Measurements from ENCODE around the gene FRMD4A.

FRMD4A gene

DNA sequence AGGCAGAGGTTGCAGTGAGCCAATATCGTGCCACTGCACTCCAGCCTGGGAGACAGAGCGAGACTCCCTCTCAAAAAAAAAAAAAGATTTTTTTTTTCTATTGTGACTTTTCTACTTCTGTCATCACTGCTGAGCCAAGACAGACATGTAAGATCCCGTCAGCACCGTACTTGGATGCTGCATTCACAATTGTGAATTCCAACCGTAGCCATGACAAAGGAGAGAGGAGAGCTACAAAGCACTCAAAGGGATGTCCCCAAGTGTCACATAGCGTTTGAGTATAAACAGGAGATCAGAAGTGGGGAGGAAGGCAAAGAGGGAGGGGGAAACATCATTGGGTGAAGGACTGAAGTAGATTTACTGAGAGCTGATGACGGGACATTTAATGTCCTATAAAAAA lies 599.8 kb downstream of the FRMD4A start:
- FAIRE-seq, result no peak
- DNase-seq (ENCODE audit: insufficient read length, low spot score), result no peak
- no peak for TF ChIP-seq POLR2A (IDR thresholded peaks at IDR 0.05; ENCODE audit: low read depth, low read length)
- no peak for TF ChIP-seq PAX5 (IDR thresholded peaks at IDR 0.05; ENCODE audit: insufficient read depth, low read length, severe bottlenecking)
- TF ChIP-seq SPI1 (IDR thresholded peaks at IDR 0.05; ENCODE audit: low read depth, low read length), result no peak
- no peak for TF ChIP-seq TAF1 (IDR thresholded peaks at IDR 0.05; ENCODE audit: low read depth, low read length)
- no peak for TF ChIP-seq POLR2AphosphoS5 (IDR thresholded peaks at IDR 0.05; ENCODE audit: low read depth, low read length)
- no peak for TF ChIP-seq POU2F2 (IDR thresholded peaks at IDR 0.05; ENCODE audit: low read depth, low read length)

GRCh38 chr10:13730306-13730652 lies 600.4 kb downstream of the FRMD4A start:
- FAIRE-seq (no peak), DNase-seq (ENCODE audit: insufficient read length, low spot score) (no peak)
- no peak for TF ChIP-seq SPI1 (IDR thresholded peaks at IDR 0.05; ENCODE audit: low read depth, low read length)
- no peak for TF ChIP-seq POLR2A (IDR thresholded peaks at IDR 0.05; ENCODE audit: low read depth, low read length)
- no peak for TF ChIP-seq POU2F2 (IDR thresholded peaks at IDR 0.05; ENCODE audit: low read depth, low read length)
- no peak for TF ChIP-seq PAX5 (IDR thresholded peaks at IDR 0.05; ENCODE audit: insufficient read depth, low read length, severe bottlenecking)
- no peak for TF ChIP-seq TAF1 (IDR thresholded peaks at IDR 0.05; ENCODE audit: low read depth, low read length)
- no peak for TF ChIP-seq POLR2AphosphoS5 (IDR thresholded peaks at IDR 0.05; ENCODE audit: low read depth, low read length)

GRCh38 chr10:13729586-13730305 lies 601.0 kb downstream of the FRMD4A start:
- DNase-seq (ENCODE audit: insufficient read length, low spot score) (no peak), FAIRE-seq (no peak)
- no peak for TF ChIP-seq POLR2AphosphoS5 (IDR thresholded peaks at IDR 0.05; ENCODE audit: low read depth, low read length)
- TF ChIP-seq SPI1 (IDR thresholded peaks at IDR 0.05; ENCODE audit: low read depth, low read length), result no peak
- no peak for TF ChIP-seq PAX5 (IDR thresholded peaks at IDR 0.05; ENCODE audit: insufficient read depth, low read length, severe bottlenecking)
- TF ChIP-seq TAF1 (IDR thresholded peaks at IDR 0.05; ENCODE audit: low read depth, low read length), result no peak
- TF ChIP-seq POU2F2 (IDR thresholded peaks at IDR 0.05; ENCODE audit: low read depth, low read length), result no peak
- TF ChIP-seq POLR2A (IDR thresholded peaks at IDR 0.05; ENCODE audit: low read depth, low read length), result no peak

GRCh38 chr10:13728898-13729535 lies 601.7 kb downstream of the FRMD4A start:
- TF ChIP-seq SPI1 (IDR thresholded peaks at IDR 0.05; ENCODE audit: low read depth, low read length) (no peak), POLR2A (IDR thresholded peaks at IDR 0.05; ENCODE audit: low read depth, low read length) (no peak), TAF1 (IDR thresholded peaks at IDR 0.05; ENCODE audit: low read depth, low read length) (no peak), POLR2AphosphoS5 (IDR thresholded peaks at IDR 0.05; ENCODE audit: low read depth, low read length) (no peak), POU2F2 (IDR thresholded peaks at IDR 0.05; ENCODE audit: low read depth, low read length) (no peak), PAX5 (IDR thresholded peaks at IDR 0.05; ENCODE audit: insufficient read depth, low read length, severe bottlenecking) (no peak)
- DNase-seq (ENCODE audit: insufficient read length, low spot score), result no peak
- FAIRE-seq, result no peak

DNA sequence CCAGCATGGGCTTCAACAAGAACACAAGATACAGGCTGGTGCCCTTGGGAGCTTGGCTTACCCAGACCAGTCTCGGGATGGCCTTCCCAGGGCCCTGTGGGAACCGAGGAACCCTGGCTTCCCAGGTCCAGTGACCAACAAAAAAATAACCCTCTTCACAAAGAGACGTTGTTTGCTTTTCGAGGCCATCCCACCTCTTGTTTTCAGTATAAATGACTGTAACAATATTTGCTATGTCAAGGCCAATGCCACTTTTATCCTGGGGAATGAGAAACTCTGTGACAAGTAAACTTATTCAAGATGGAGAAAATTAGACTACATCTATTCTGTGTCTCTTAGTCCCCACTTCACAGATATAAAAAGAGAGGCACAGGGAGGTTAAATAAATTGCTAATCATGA lies 605.1 kb downstream of the FRMD4A start:
- TF ChIP-seq SPI1 (IDR thresholded peaks at IDR 0.05; ENCODE audit: low read depth, low read length), result no peak
- no peak for TF ChIP-seq POLR2AphosphoS5 (IDR thresholded peaks at IDR 0.05; ENCODE audit: low read depth, low read length)
- TF ChIP-seq PAX5 (IDR thresholded peaks at IDR 0.05; ENCODE audit: insufficient read depth, low read length, severe bottlenecking), result no peak
- TF ChIP-seq POLR2A (IDR thresholded peaks at IDR 0.05; ENCODE audit: low read depth, low read length), result no peak
- no peak for TF ChIP-seq TAF1 (IDR thresholded peaks at IDR 0.05; ENCODE audit: low read depth, low read length)
- no peak for TF ChIP-seq POU2F2 (IDR thresholded peaks at IDR 0.05; ENCODE audit: low read depth, low read length)
- FAIRE-seq (no peak), DNase-seq (ENCODE audit: insufficient read length, low spot score) (no peak)

DNA sequence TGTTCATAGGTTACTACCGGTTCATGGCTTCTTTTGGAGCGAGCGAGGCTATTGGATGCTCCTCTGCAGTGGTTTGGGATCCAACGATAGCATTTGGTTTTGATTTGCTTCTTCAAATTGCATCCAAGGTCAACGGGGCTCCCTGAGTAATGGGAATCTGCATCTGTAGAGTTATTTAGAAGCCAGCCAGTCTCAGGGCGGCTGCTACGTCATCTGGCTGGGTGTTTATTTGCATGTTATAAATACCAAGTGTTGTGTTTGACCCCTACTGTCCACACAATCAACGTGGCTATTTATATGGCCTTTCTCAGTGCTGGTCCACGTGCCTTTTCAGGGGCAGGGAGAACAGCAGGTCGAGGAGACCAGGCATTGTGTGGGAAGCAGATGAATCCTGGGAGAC lies 606.2 kb downstream of the FRMD4A start:
- peak; percentile 63 for FAIRE-seq
- no peak for DNase-seq (ENCODE audit: insufficient read length, low spot score)
- TF ChIP-seq PAX5 (IDR thresholded peaks at IDR 0.05; ENCODE audit: insufficient read depth, low read length, severe bottlenecking), result no peak

DNA sequence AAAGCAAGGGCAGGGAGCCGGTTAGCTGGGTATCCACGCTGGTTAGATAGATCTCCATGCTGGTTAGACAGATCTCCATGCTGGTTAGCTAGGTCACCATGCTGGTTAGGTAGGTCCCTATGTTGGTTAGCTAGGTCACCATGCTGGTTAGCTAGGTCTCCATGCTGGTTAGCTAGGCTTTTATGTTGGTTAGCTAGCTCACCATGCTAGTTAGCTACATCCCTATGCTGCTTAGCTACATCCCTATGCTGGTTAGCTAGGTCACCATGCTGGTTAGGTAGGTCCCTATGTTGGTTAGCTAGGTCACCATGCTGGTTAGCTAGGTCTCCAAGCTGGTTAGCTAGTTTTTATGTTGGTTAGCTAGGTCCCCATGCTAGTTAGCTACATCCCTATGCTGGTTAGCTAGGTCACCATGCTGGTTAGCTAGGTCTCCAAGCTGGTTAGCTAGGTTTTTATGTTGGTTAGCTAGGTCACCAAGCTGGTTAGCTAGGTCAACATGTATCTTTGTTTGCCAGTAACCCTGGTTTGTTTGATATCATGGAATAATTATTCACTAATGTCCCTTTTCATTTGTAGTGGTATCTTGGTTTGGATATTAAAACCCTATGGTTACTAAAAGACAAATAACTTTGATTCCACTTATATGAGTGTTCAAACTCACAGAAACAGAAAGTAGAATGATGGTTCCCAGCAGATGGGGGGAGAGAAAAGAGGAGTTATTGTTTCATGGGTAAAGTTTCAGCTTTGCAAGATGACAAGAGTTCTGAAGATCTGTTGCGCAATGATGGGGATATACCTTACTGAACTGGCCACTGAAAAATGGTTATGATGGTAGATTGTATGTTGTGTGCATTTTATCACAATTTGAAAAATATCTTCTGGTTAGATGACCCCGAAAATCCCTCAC lies 607.7 kb downstream of the FRMD4A start:
- no peak for TF ChIP-seq POLR2AphosphoS5 (IDR thresholded peaks at IDR 0.05; ENCODE audit: low read depth, low read length)
- no peak for TF ChIP-seq POLR2A (IDR thresholded peaks at IDR 0.05; ENCODE audit: low read depth, low read length)
- no peak for TF ChIP-seq SPI1 (IDR thresholded peaks at IDR 0.05; ENCODE audit: low read depth, low read length)
- no peak for TF ChIP-seq TAF1 (IDR thresholded peaks at IDR 0.05; ENCODE audit: low read depth, low read length)
- no peak for TF ChIP-seq POU2F2 (IDR thresholded peaks at IDR 0.05; ENCODE audit: low read depth, low read length)
- FAIRE-seq (peak; percentile 95), DNase-seq (ENCODE audit: insufficient read length, low spot score) (no peak)

DNA sequence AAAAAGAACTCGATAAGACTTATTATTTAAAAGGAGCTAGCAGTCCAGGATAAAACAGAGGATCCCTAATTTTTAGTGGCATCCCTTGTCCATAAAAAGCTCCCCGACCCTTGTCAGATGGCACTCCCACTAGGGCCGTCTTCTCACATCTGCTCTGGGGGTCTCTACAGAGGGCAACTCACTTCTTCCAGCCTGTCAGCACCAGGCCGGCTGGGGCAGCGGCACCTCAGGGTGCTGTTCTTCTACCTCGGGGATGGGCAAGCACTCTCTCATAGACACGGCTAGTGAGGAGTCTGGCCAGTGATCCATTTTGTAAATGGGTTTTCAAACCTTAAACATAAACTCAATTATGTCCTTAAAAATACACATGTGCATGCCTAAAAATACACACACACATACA lies 609.2 kb downstream of the FRMD4A start:
- DNase-seq (ENCODE audit: insufficient read length, low spot score) (no peak), FAIRE-seq (no peak)
- TF ChIP-seq PAX5 (IDR thresholded peaks at IDR 0.05; ENCODE audit: insufficient read depth, low read length, severe bottlenecking), result no peak
- no peak for TF ChIP-seq POLR2A (IDR thresholded peaks at IDR 0.05; ENCODE audit: low read depth, low read length)
- TF ChIP-seq POU2F2 (IDR thresholded peaks at IDR 0.05; ENCODE audit: low read depth, low read length), result no peak
- TF ChIP-seq SPI1 (IDR thresholded peaks at IDR 0.05; ENCODE audit: low read depth, low read length), result no peak

DNA sequence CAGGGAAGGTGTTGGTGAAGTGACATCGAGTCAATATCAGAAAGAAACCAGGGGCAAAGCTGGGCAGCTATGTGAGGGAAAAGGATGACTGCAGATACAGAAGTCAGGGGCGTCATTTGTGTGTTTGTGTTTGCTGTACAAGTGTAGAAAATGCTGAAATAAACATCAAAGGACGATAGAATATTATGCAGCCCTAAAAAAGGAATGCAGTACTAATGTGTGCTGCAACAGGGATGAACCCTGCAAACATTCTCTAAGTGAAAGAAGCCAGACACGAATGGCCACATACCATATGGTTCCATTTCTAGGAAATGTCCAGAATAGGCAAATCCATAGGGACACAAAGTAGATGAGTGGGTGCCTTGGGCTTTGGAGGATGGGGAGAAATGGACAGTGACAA lies 610.0 kb downstream of the FRMD4A start:
- no peak for DNase-seq (ENCODE audit: insufficient read length, low spot score)
- no peak for TF ChIP-seq PAX5 (IDR thresholded peaks at IDR 0.05; ENCODE audit: insufficient read depth, low read length, severe bottlenecking)
- TF ChIP-seq POLR2AphosphoS5 (IDR thresholded peaks at IDR 0.05; ENCODE audit: low read depth, low read length), result no peak
- no peak for TF ChIP-seq POU2F2 (IDR thresholded peaks at IDR 0.05; ENCODE audit: low read depth, low read length)
- no peak for TF ChIP-seq POLR2A (IDR thresholded peaks at IDR 0.05; ENCODE audit: low read depth, low read length)
- no peak for FAIRE-seq
